A549 (cell line): Measurements from ENCODE around the gene KCNQ1OT1. TPM values are rescaled to one million over a fixed set of nuclear protein-coding genes. Genes with fewer than 3 reads are reported as not detected.

Experiments
- ATAC-seq, 2 experiments: fragments of 200-7000 bp in 1 of 2; fragments of >200 bp in 1 of 2; cut with Nextera tagmentation in 1 of 2; cut with Tn5 transposase in 1 of 2; 3 replicates each; pipeline versions ENCODE4 v1.8.0 to v1.9.1; 2018 to 2020; ENCODE audit warnings: mild to moderate bottlenecking in 1 of 2, moderate library complexity in 1 of 2
- CTCF ChIA-PET: fragments of 300-600 bp; sonication (Branson Sonifier 250); formaldehyde crosslinking; extraction: SDS; loops from one replicate; lab custom pipeline; 2021; ENCODE audit warnings: antibody characterized with exemption, inconsistent platforms; lab: Yijun Ruan, JAX
- POLR2A ChIA-PET: fragments of 350-600 bp; formaldehyde crosslinking; extraction: SDS; loops from one replicate; lab custom pipeline; 2021; ENCODE audit warnings: antibody characterized with exemption, inconsistent platforms; lab: Yijun Ruan, JAX
- DNase-seq, 2 experiments: peaks; one replicate each; pipeline versions ENCODE4 v3.0.0 to v3.0.0-alpha.2; 2011 to 2016; ENCODE audit warnings: low read depth in 1 of 2, low spot score in 1 of 2
- FAIRE-seq: peaks from 2 replicates; lab custom pipeline; 2011; peaks lifted over from hg19 to GRCh38; lab: Jason Lieb, UNC
- H3K27ac ChIP-seq, 2 experiments: fragments of >200 bp; sonication (Bioruptor Twin); formaldehyde crosslinking; 3 replicates each; pipeline ENCODE4 v1.5.1; 2016 to 2017
- H3K4me1 ChIP-seq: fragments of >200 bp; sonication (Bioruptor Twin); formaldehyde crosslinking; 3 replicates; pipeline ENCODE4 v1.6.1; 2016
- H3K4me2 ChIP-seq: fragments of >200 bp; sonication (Bioruptor Twin); formaldehyde crosslinking; 3 replicates; pipeline ENCODE4 v1.6.1; 2016
- H3K4me3 ChIP-seq: fragments of >200 bp; sonication (Bioruptor Twin); formaldehyde crosslinking; 3 replicates; pipeline ENCODE4 v1.5.1; 2016
- H3K9me3 ChIP-seq: fragments of >200 bp; sonication (Bioruptor Twin); formaldehyde crosslinking; 3 replicates; pipeline ENCODE4 v1.6.1; 2016
- BCL3 ChIP-seq: fragments of >200 bp; sonication (Bioruptor Twin); formaldehyde crosslinking; IDR thresholded peaks from 3 replicates; pipeline ENCODE4 v1.6.1; 2016
- CBX2 ChIP-seq: fragments of 200-600 bp; sonication (generic); IDR thresholded peaks from 2 replicates; pipeline ENCODE4 v1.6.1; 2016; ENCODE audit warnings: low read depth, mild to moderate bottlenecking, borderline replicate concordance
- CBX8 ChIP-seq: fragments of 200-600 bp; sonication (generic); IDR thresholded peaks from 2 replicates; pipeline ENCODE4 v1.6.1; 2016
- CEBPB ChIP-seq, 2 experiments: fragments of >200 bp in 1 of 2; sonication (Bioruptor Twin) in 1 of 2; formaldehyde crosslinking in 1 of 2; IDR thresholded peaks; 2 replicates each; pipeline ENCODE4 v1.6.1; 2012 to 2016
- FOSB ChIP-seq: fragments of 250-450 bp; sonication (Bioruptor Pico); IDR thresholded peaks from 2 replicates; pipeline ENCODE4 v1.5.0; 2020; ENCODE audit warnings: mild to moderate bottlenecking, moderate library complexity
- HEYL ChIP-seq: fragments of 250-450 bp; sonication (Bioruptor Pico); IDR thresholded peaks from 2 replicates; pipeline ENCODE4 v1.8.0; 2021; ENCODE audit warnings: mild to moderate bottlenecking, moderate library complexity
- HOXA7 ChIP-seq: fragments of 250-450 bp; sonication (Bioruptor Pico); IDR thresholded peaks from 2 replicates; pipeline ENCODE4 v1.5.0; 2020; ENCODE audit warnings: mild to moderate bottlenecking, moderate library complexity
- HOXB13 ChIP-seq: fragments of 250-450 bp; sonication (Bioruptor Pico); IDR thresholded peaks from 2 replicates; pipeline ENCODE4 v1.5.0; 2020; ENCODE audit warnings: low read depth, mild to moderate bottlenecking, moderate library complexity
- JUN ChIP-seq, 2 experiments: fragments of >200 bp; sonication (Bioruptor Twin); formaldehyde crosslinking; IDR thresholded peaks; 2 replicates in 1 of 2; 3 replicates in 1 of 2; pipeline ENCODE4 v1.6.1; 2016 to 2017
- MAFK ChIP-seq: fragments of 450-650 bp; IDR thresholded peaks from 2 replicates; pipeline ENCODE4 v1.6.1; 2014; ENCODE audit not compliant: partially characterized antibody
- MAZ ChIP-seq: fragments of 150-350 bp; IDR thresholded peaks from 2 replicates; pipeline ENCODE4 v1.6.1; 2014; ENCODE audit warnings: antibody characterized with exemption, low read depth, low read length, borderline replicate concordance
- POLR2A ChIP-seq: IDR thresholded peaks from 2 replicates; pipeline ENCODE4 v1.6.1; 2012; ENCODE audit warnings: mild to moderate bottlenecking, low read length
- RARB ChIP-seq: fragments of 250-450 bp; sonication (Bioruptor Pico); IDR thresholded peaks from 2 replicates; pipeline ENCODE4 v1.8.0; 2021; ENCODE audit warnings: mild to moderate bottlenecking, moderate library complexity
- RCOR1 ChIP-seq: fragments of 150-350 bp; IDR thresholded peaks from 2 replicates; pipeline ENCODE4 v1.6.1; 2014; ENCODE audit warnings: antibody characterized with exemption, low read length, low read depth
- RFX5 ChIP-seq: fragments of 450-650 bp; IDR thresholded peaks from 2 replicates; pipeline ENCODE4 v1.7.1; 2014; ENCODE audit warnings: antibody characterized with exemption, mild to moderate bottlenecking, moderate library complexity
- TP53 ChIP-seq: fragments of 250-450 bp; sonication (Bioruptor Pico); IDR thresholded peaks from 2 replicates; pipeline ENCODE4 v1.5.0; 2021; ENCODE audit warnings: mild to moderate bottlenecking, moderate library complexity
- ZC3H11A ChIP-seq: fragments of 450-650 bp; IDR thresholded peaks from 2 replicates; pipeline ENCODE4 v1.6.1; 2014; ENCODE audit warnings: antibody characterized with exemption, mild to moderate bottlenecking
- WGBS: methylation state at CpG from one replicate; pipeline ENCODE4 v1.1.6; 2017; ENCODE audit errors: missing lambda C conversion rate; 5-methylcytosine and 5-hydroxymethylcytosine counted together
- polyA plus RNA-seq, 4 experiments: library from polyadenylated mRNA; depleted of rRNA in 3 of 4; stranded (reverse); fragments of >200 nt; fragmentation: RNase III in 1 of 4; extraction: RNeasy Plus Mini Kit Qiagen cat#74134 plus additional on column Dnase treatment in 1 of 4; gene quantifications; 2 replicates in 3 of 4; 3 replicates in 1 of 4; pipeline ENCODE4 v1.2.3, GENCODE V29; 2011 to 2017
- TF ChIP-seq, protein P1 (sequence below): fragments of 450-650 bp; IDR thresholded peaks from 2 replicates; pipeline ENCODE4 v1.6.1; 2014; ENCODE audit warnings: antibody characterized with exemption
- TF ChIP-seq, protein P2 (sequence below): IDR thresholded peaks from 2 replicates; pipeline ENCODE4 v1.6.1; 2012; ENCODE audit warnings: low read depth, borderline replicate concordance
- TF ChIP-seq, protein P3 (sequence below): fragments of >200 bp; sonication (Bioruptor Twin); formaldehyde crosslinking; IDR thresholded peaks from 2 replicates; pipeline ENCODE4 v1.6.1; 2016
- TF ChIP-seq, protein P4 (sequence below): fragments of 250-450 bp; sonication (Bioruptor Pico); IDR thresholded peaks from 2 replicates; pipeline ENCODE4 v1.5.0; 2021; ENCODE audit warnings: mild to moderate bottlenecking, moderate library complexity, borderline replicate concordance

Gene KCNQ1OT1
- polyA plus RNA-seq, 2 of the 4 experiments (the other 2 are of a cell fraction) = 0.03 to 0.13 TPM

DNA sequence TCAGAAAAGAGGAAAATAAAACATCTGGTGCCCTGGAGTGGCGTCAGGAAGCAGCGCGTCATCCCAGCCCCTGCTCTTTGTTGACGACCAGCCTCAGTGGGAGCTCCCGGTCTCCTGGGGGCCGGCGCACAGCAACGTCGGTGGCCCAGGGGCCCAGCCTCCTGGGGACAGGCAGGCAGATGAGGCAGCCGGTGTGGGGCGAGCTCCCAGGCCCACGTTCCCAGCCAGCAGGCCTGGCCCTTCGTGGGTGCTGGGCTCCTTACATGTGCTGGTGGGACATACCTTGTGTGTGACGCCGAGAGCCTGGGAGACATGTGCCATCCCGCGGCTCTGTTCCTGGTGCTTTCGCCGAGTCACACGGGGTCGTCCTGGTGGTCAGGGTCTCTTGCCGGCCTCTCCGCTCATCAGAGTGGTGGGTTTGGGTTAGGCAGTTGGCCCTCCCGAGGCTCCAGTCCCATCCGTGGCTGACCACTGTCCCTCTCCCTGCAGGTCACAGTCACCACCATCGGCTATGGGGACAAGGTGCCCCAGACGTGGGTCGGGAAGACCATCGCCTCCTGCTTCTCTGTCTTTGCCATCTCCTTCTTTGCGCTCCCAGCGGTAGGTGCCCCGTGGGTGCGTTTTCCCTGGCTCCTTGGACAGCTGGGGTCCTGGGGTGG lies 116.7 kb downstream of the KCNQ1OT1 start:
- H3K4me2 ChIP-seq = no peak overlapping the region
- CTCF ChIA-PET = interaction anchor here (0.6 to 1.9 kb wide), 2 partner anchors 51 to 60 kb away, joined by 3 to 4 read pairs; no protein-coding TSS in a partner anchor
- POLR2A ChIA-PET = no interaction called here
- H3K4me1 ChIP-seq = no peaks in the 10 kb centered on the region
- H3K9me3 ChIP-seq = no peaks in the 10 kb centered on the region
- no peak overlapping the region for H3K27ac ChIP-seq
- WGBS = 75% methylated on average over 30 of the region's 33 CpGs
- FAIRE-seq (no peak), ATAC-seq (no peak)
- H3K4me3 ChIP-seq = no peak overlapping the region
- no peak for TF ChIP-seq MAZ
- TF ChIP-seq CBX2 = no peak
- TF ChIP-seq FOSB (CRISPR knock-in tag) = no peak
- no peak for TF ChIP-seq ZC3H11A
- TF ChIP-seq MAFK = no peak
- TF ChIP-seq RARB (CRISPR knock-in tag) = no peak
- TF ChIP-seq, all 56 proteins: peak for 0
- no peak for DNase-seq

GRCh38 chr11:2582351-2582945 lies 117.3 kb downstream of the KCNQ1OT1 start:
- CTCF ChIA-PET = interaction anchor here (0.6 to 1.9 kb wide), 2 partner anchors 50 to 61 kb away, joined by 3 to 4 read pairs; no protein-coding TSS in a partner anchor
- no peak for ATAC-seq

DNA sequence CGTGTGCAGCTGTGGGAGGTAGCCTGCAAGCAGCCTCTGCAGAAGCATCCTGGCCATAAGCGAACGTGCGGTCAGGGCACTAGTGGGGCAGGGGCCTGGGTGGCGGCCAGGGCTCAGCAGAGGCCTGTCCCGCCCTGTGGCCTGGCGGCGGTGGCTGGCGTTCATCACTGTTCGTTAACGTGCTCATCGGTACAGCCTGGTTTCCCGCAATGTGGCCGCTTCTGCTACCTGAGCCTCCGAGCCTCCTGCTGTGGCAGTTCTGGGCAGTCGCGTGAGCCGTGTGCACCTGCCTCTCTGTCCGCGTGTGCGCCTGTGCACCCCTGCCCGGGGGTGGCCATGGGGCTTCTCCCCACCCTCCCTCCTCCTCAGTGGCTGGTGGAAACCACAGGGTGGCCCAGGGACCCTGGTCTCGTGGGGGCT lies 117.9 kb downstream of the KCNQ1OT1 start:
- 87% methylated on average over 3 of the region's 23 CpGs for WGBS
- TF ChIP-seq, protein P1, sequence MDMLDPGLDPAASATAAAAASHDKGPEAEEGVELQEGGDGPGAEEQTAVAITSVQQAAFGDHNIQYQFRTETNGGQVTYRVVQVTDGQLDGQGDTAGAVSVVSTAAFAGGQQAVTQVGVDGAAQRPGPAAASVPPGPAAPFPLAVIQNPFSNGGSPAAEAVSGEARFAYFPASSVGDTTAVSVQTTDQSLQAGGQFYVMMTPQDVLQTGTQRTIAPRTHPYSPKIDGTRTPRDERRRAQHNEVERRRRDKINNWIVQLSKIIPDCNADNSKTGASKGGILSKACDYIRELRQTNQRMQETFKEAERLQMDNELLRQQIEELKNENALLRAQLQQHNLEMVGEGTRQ = no peak
- TF ChIP-seq BCL3 (no peak), POLR2A (no peak), CBX2 (no peak), HOXB13 (CRISPR knock-in tag) (no peak), JUN (IDR thresholded peaks at IDR 0.05) (no peak), RCOR1 (no peak), HEYL (CRISPR knock-in tag) (no peak), HOXA7 (CRISPR knock-in tag) (no peak), CEBPB (IDR thresholded peaks at IDR 0.05) (no peak)
- TF ChIP-seq, protein P2, sequence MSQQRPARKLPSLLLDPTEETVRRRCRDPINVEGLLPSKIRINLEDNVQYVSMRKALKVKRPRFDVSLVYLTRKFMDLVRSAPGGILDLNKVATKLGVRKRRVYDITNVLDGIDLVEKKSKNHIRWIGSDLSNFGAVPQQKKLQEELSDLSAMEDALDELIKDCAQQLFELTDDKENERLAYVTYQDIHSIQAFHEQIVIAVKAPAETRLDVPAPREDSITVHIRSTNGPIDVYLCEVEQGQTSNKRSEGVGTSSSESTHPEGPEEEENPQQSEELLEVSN = no peak
- TF ChIP-seq, protein P3, sequence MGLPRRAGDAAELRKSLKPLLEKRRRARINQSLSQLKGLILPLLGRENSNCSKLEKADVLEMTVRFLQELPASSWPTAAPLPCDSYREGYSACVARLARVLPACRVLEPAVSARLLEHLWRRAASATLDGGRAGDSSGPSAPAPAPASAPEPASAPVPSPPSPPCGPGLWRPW = no peak
- TF ChIP-seq, protein P4, sequence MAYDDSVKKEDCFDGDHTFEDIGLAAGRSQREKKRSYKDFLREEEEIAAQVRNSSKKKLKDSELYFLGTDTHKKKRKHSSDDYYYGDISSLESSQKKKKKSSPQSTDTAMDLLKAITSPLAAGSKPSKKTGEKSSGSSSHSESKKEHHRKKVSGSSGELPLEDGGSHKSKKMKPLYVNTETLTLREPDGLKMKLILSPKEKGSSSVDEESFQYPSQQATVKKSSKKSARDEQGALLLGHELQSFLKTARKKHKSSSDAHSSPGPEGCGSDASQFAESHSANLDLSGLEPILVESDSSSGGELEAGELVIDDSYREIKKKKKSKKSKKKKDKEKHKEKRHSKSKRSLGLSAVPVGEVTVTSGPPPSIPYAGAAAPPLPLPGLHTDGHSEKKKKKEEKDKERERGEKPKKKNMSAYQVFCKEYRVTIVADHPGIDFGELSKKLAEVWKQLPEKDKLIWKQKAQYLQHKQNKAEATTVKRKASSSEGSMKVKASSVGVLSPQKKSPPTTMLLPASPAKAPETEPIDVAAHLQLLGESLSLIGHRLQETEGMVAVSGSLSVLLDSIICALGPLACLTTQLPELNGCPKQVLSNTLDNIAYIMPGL = no peak
- ChIA-PET CTCF (interaction anchor here (1.9 kb wide), 1 partner anchor 62 kb away, joined by 4 read pairs; no protein-coding TSS in a partner anchor), POLR2A (no interaction called here)
- Histone ChIP-seq H3K4me1 (no peaks in the 10 kb centered on the region), H3K9me3 (no peaks in the 10 kb centered on the region), H3K4me2 (no peak overlapping the region), H3K27ac (no peak overlapping the region), H3K4me3 (no peak overlapping the region)
- DNase-seq (no peak), ATAC-seq (no peak), FAIRE-seq (no peak)

More at GRCh38 chr11:2582351-2582945, 117.3 kb downstream of the KCNQ1OT1 start:
- H3K4me3 ChIP-seq = no peak overlapping the region
- WGBS = 78% methylated on average over 8 of the region's 12 CpGs
- no peak overlapping the region for H3K27ac ChIP-seq
- POLR2A ChIA-PET = no interaction called here
- H3K9me3 ChIP-seq = no peaks in the 10 kb centered on the region
- FAIRE-seq (no peak), DNase-seq (no peak)
- H3K4me1 ChIP-seq = no peaks in the 10 kb centered on the region
- H3K4me2 ChIP-seq = no peak overlapping the region
- TF ChIP-seq POLR2A (no peak), RFX5 (no peak), CBX8 (no peak), RARB (CRISPR knock-in tag) (no peak), TP53 (no peak)
- TF ChIP-seq, protein P2 = no peak
- TF ChIP-seq, all 56 proteins: peak for 0
